IMR-90 (cell line): ENCODE data around the gene KANSL1L. TPM values are rescaled to one million over a fixed set of nuclear protein-coding genes. Genes with fewer than 3 reads are reported as not detected.
A peak's percentile ranks its signal among the peaks of the same experiment; 100 is the strongest.

Experiments
- ATAC-seq: fragments of 200-7000 bp; cut with Tn5 transposase; 2 replicates; pipeline ENCODE4 v1.9.1; 2020; ENCODE audit warnings: low read depth, mild to moderate bottlenecking, moderate library complexity
- BruUV-seq: library from RNA; stranded (reverse); fragments of 400-500 nt; replicated peaks from 2 replicates; lab custom pipeline; 2021; lab: Mats Ljungman, UMichigan
- CTCF ChIA-PET: fragments of 300-600 bp; formaldehyde crosslinking; extraction: SDS; loops from one replicate; lab custom pipeline; 2021; ENCODE audit warnings: antibody characterized with exemption; lab: Yijun Ruan, JAX
- POLR2A ChIA-PET: fragments of 300-600 bp; sonication (Branson Sonifier 250); formaldehyde crosslinking; loops from one replicate; lab custom pipeline; 2022; ENCODE audit warnings: antibody characterized with exemption; ENCODE audit not compliant: unreplicated experiment; lab: Charles Lee
- DNase-seq: peaks from one replicate; pipeline ENCODE4 v3.0.0; 2013
- H2AFZ ChIP-seq: replicated peaks from 2 replicates; pipeline ENCODE3; 2013; ENCODE audit warnings: low read length, mild to moderate bottlenecking; ENCODE audit not compliant: poor library complexity
- H2AK5ac ChIP-seq: 2 replicates; pipeline ENCODE4 v1.6.1; 2013; ENCODE audit warnings: low read depth, low read length, inconsistent platforms
- H2AK9ac ChIP-seq: replicated peaks from 2 replicates; pipeline ENCODE3; 2013; ENCODE audit warnings: mild to moderate bottlenecking, low read depth, low read length, moderate library complexity; ENCODE audit not compliant: poor library complexity
- H2BK120ac ChIP-seq: 2 replicates; pipeline ENCODE4 v1.6.1; 2013; ENCODE audit warnings: low read depth, low read length, inconsistent platforms
- H2BK15ac ChIP-seq: 3 replicates; pipeline ENCODE4 v1.6.1; 2013; ENCODE audit warnings: low read depth, low read length, inconsistent platforms
- H2BK20ac ChIP-seq: 2 replicates; pipeline ENCODE4 v1.6.1; 2013; ENCODE audit warnings: low read depth, mild to moderate bottlenecking, inconsistent platforms, low read length, moderate library complexity
- H2BK5ac ChIP-seq: 2 replicates; pipeline ENCODE4 v1.6.1; 2013; ENCODE audit warnings: mild to moderate bottlenecking, low read depth, low read length, inconsistent platforms; ENCODE audit not compliant: poor library complexity, severe bottlenecking
- H3K14ac ChIP-seq: replicated peaks from 2 replicates; pipeline ENCODE4 v1.6.1; 2013; ENCODE audit warnings: low read depth, low read length, inconsistent platforms
- H3K18ac ChIP-seq: 2 replicates; pipeline ENCODE4 v1.6.1; 2013; ENCODE audit warnings: low read depth, low read length, control low read depth
- H3K23ac ChIP-seq: 2 replicates; pipeline ENCODE4 v1.6.1; 2013; ENCODE audit warnings: low read depth, low read length, inconsistent platforms
- H3K27ac ChIP-seq: 2 replicates; pipeline ENCODE4 v1.5.1; 2013; ENCODE audit warnings: mild to moderate bottlenecking, control low read depth, low read length; ENCODE audit not compliant: insufficient read depth
- H3K27me3 ChIP-seq: 2 replicates; pipeline ENCODE4 v1.6.1; 2013; ENCODE audit warnings: low read length; ENCODE audit not compliant: control insufficient read depth, insufficient read depth
- H3K36me3 ChIP-seq: 2 replicates; pipeline ENCODE4 v1.6.1; 2013; ENCODE audit warnings: low read length, mixed read lengths; ENCODE audit not compliant: control insufficient read depth, insufficient read depth
- H3K4ac ChIP-seq: 2 replicates; pipeline ENCODE4 v1.6.1; 2013; ENCODE audit warnings: low read depth, low read length, inconsistent platforms
- H3K4me1 ChIP-seq: 2 replicates; pipeline ENCODE4 v1.6.1; 2013; ENCODE audit warnings: low read length, mixed read lengths; ENCODE audit not compliant: control insufficient read depth, insufficient read depth
- H3K4me2 ChIP-seq: 2 replicates; pipeline ENCODE4 v1.6.1; 2013; ENCODE audit warnings: low read depth, mild to moderate bottlenecking, control low read depth, low read length, moderate library complexity
- H3K4me3 ChIP-seq: 2 replicates; pipeline ENCODE4 v1.5.1; 2013; ENCODE audit warnings: low read depth, mild to moderate bottlenecking, control low read depth, low read length, moderate library complexity; ENCODE audit not compliant: insufficient read depth
- H3K56ac ChIP-seq: 2 replicates; pipeline ENCODE4 v1.6.1; 2013; ENCODE audit warnings: low read length, inconsistent platforms; ENCODE audit not compliant: insufficient read depth; ENCODE audit errors: extremely low read depth
- H3K79me1 ChIP-seq, 2 experiments: 2 replicates each; pipeline ENCODE4 v1.6.1; 2013; ENCODE audit warnings: low read length in 2 of 2, inconsistent platforms in 1 of 2, low read depth in 1 of 2
- H3K9ac ChIP-seq: 2 replicates; pipeline ENCODE4 v1.6.1; 2013; ENCODE audit warnings: low read depth, low read length, control low read depth
- H3K9me1 ChIP-seq: 2 replicates; pipeline ENCODE4 v1.6.1; 2013; ENCODE audit warnings: low read length, inconsistent platforms; ENCODE audit not compliant: insufficient read depth
- H3K9me3 ChIP-seq: 2 replicates; pipeline ENCODE4 v1.6.1; 2013; ENCODE audit warnings: low read length; ENCODE audit not compliant: control insufficient read depth, insufficient read depth
- H4K20me1 ChIP-seq: 2 replicates; pipeline ENCODE4 v1.6.1; 2013; ENCODE audit warnings: low read length, inconsistent platforms; ENCODE audit not compliant: insufficient read depth
- H4K5ac ChIP-seq: 2 replicates; pipeline ENCODE4 v1.6.1; 2013; ENCODE audit warnings: mild to moderate bottlenecking, low read depth, low read length, control low read depth
- H4K8ac ChIP-seq, 2 experiments: 2 replicates each; pipeline ENCODE4 v1.6.1; 2013; ENCODE audit warnings: low read depth in 2 of 2, low read length in 2 of 2, control low read depth in 1 of 2, inconsistent platforms in 1 of 2
- H4K91ac ChIP-seq: 2 replicates; pipeline ENCODE4 v1.6.1; 2013; ENCODE audit warnings: low read depth, low read length, inconsistent platforms; ENCODE audit not compliant: insufficient read depth
- BHLHE40 ChIP-seq: fragments of 150-350 bp; IDR thresholded peaks from 2 replicates; pipeline ENCODE4 v1.6.1; 2016; ENCODE audit warnings: mild to moderate bottlenecking, low read depth, low read length
- CEBPB ChIP-seq: IDR thresholded peaks from 2 replicates; pipeline ENCODE4 v1.6.1; 2012; ENCODE audit warnings: low read depth, low read length, improper control_type of control experiment
- FOS ChIP-seq: fragments of 150-350 bp; IDR thresholded peaks from 2 replicates; pipeline ENCODE4 v1.6.1; 2016; ENCODE audit warnings: low read depth, low read length
- MAFK ChIP-seq: IDR thresholded peaks from 2 replicates; pipeline ENCODE4 v1.6.1; 2012; ENCODE audit warnings: low read depth, low read length, improper control_type of control experiment
- NFE2L2 ChIP-seq: fragments of 150-350 bp; IDR thresholded peaks from 2 replicates; pipeline ENCODE4 v1.6.1; 2016; ENCODE audit warnings: low read depth, mild to moderate bottlenecking, low read length
- POLR2A ChIP-seq: IDR thresholded peaks from 2 replicates; pipeline ENCODE4 v1.6.1; 2012; ENCODE audit warnings: mild to moderate bottlenecking, low read depth, low read length
- RCOR1 ChIP-seq: IDR thresholded peaks from 2 replicates; pipeline ENCODE4 v1.6.1; 2012; ENCODE audit warnings: mild to moderate bottlenecking, low read length, improper control_type of control experiment; ENCODE audit not compliant: insufficient replicate concordance
- RFX5 ChIP-seq: IDR thresholded peaks from 2 replicates; pipeline ENCODE4 v1.8.0; 2012; ENCODE audit warnings: low read depth, mild to moderate bottlenecking, low read length, moderate library complexity
- SMC3 ChIP-seq: fragments of 150-350 bp; IDR thresholded peaks from 2 replicates; pipeline ENCODE4 v1.6.1; 2016; ENCODE audit warnings: low read depth, mild to moderate bottlenecking, antibody characterized with exemption, low read length, moderate library complexity
- WGBS, 2 experiments: methylation state at CpG; one replicate each; pipeline versions ENCODE4 v1.1.5 to v1.1.7; 2013; ENCODE audit warnings: missing lambda C conversion rate in 2 of 2; ENCODE audit not compliant: insufficient read length in 1 of 2; ENCODE audit errors: extremely low coverage in 2 of 2; 5-methylcytosine and 5-hydroxymethylcytosine counted together
- dilution Hi-C: fragments of 300-500 bp; cut with HindIII; formaldehyde crosslinking; loops from one replicate; pipeline ENCODE4 v1.14.3; 2018; ENCODE audit warnings: low sequenced_read_pairs; ENCODE audit not compliant: unreplicated experiment
- in situ Hi-C: fragments of 300-500 bp; cut with MboI; formaldehyde crosslinking; loops from 3 replicates; pipeline ENCODE4 v1.14.3; 2019; ENCODE audit warnings: low sequenced_read_pairs, inconsistent platforms, mixed read lengths
- intact Hi-C: fragments of 100-400 bp; cut with micrococcal nuclease; formaldehyde crosslinking; loops from 2 replicates; pipeline ENCODE4 v1.10.0; 2022
- polyA plus RNA-seq, 3 experiments: library from polyadenylated mRNA; depleted of rRNA; stranded (reverse); fragments of >200 nt; gene quantifications; 2 replicates each; pipeline ENCODE4 v1.2.3, GENCODE V29; 2012; ENCODE audit warnings: low replicate concordance in 1 of 3
- total RNA-seq: library from RNA; depleted of rRNA; stranded (reverse); fragments of >200 nt; gene quantifications from 2 replicates; pipeline ENCODE4 v1.2.3, GENCODE V29; 2012
- TF ChIP-seq, protein P1 (sequence below): fragments of 150-350 bp; IDR thresholded peaks from 2 replicates; pipeline ENCODE4 v1.6.1; 2017; ENCODE audit warnings: mild to moderate bottlenecking, antibody characterized with exemption, low read length, low read depth

The KANSL1L gene
- total and polyA plus RNA-seq, 2 of the 4 experiments (the other 2 are of a cell fraction) = 3.1 to 7.2 TPM

DNA sequence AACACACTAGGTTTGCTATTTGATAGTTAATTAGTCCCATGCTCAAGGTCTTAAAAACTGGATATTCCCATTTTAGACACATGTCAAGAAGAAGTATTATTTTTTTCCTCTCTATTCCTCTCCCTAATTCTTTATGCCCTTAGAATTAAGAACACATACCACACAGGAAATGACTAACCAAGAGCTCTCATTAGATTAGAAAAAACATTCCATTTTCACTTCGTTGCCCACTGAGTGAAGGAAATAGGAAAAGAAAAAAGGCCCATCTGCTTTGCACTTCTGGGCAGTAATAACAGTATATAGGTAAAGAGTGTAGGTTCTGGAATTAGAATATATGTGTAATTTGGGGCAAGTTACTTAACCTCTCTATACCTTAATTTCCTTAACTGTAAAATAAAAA, 27.1 kb upstream of the KANSL1L start:
- Histone ChIP-seq H3K4ac (no peak overlapping the region), H3K4me1 (no peaks in the 10 kb centered on the region), H2BK120ac (no peak overlapping the region), H2AFZ (no peak overlapping the region), H3K9me3 (no peaks in the 10 kb centered on the region), H4K91ac (no peak overlapping the region), H2BK5ac (no peak overlapping the region), H2AK9ac (no peak overlapping the region), H3K14ac (no peak overlapping the region), H3K23ac (no peak overlapping the region), H3K79me1 (no peaks in the 10 kb centered on the region), H3K27ac (no peak overlapping the region), H4K20me1 (no peaks in the 10 kb centered on the region), H3K18ac (no peak overlapping the region), H3K4me2 (no peak overlapping the region), H3K27me3 (peaks cover 3% of the 10 kb centered on the region), H4K5ac (no peak overlapping the region), H2AK5ac (no peak overlapping the region), H3K56ac (no peak overlapping the region), H4K8ac (no peak overlapping the region), H2BK20ac (no peak overlapping the region), H3K9ac (no peak overlapping the region), H3K9me1 (no peaks in the 10 kb centered on the region), H2BK15ac (no peak overlapping the region), H3K36me3 (no peaks in the 10 kb centered on the region), H3K4me3 (no peak overlapping the region)
- dilution Hi-C loops = no loop called here
- ChIA-PET CTCF (interaction anchor here (0.6 to 1.8 kb wide), 10 partner anchors 9 to 864 kb away, joined by 3 to 12 read pairs (median 4); no protein-coding TSS in a partner anchor), POLR2A (no interaction called here)
- TF ChIP-seq POLR2A (no peak), RCOR1 (no peak), FOS (no peak), BHLHE40 (no peak), CEBPB (no peak), RFX5 (no peak), MAFK (no peak), SMC3 (no peak), NFE2L2 (no peak)
- TF ChIP-seq, protein P1, sequence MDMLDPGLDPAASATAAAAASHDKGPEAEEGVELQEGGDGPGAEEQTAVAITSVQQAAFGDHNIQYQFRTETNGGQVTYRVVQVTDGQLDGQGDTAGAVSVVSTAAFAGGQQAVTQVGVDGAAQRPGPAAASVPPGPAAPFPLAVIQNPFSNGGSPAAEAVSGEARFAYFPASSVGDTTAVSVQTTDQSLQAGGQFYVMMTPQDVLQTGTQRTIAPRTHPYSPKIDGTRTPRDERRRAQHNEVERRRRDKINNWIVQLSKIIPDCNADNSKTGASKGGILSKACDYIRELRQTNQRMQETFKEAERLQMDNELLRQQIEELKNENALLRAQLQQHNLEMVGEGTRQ = no peak
- in situ Hi-C loops = loop anchor here (5.0 kb wide), 1 partner anchor 221 kb away; no protein-coding TSS in a partner anchor
- intact Hi-C loops = loop anchor here (2.0 to 5.0 kb wide), 3 partner anchors 774 to 1801 kb away; partner anchors contain the start of gene MAP2
- BruUV-seq = no TSS peak
- ATAC-seq (peak; percentile 45), DNase-seq (peak; percentile 22)
- WGBS, 2 experiments = no CpG with 5 or more reads among the region's 1 CpG
